OCI-LY7 (cell line): ENCODE measurements around the gene PPP1R7. TPM values are rescaled to one million over a fixed set of nuclear protein-coding genes. Genes with fewer than 3 reads are reported as not detected.

Source experiments
- BruUV-seq: library from RNA; stranded (reverse); fragments of 400-500 nt; replicated peaks from 2 replicates; lab custom pipeline; 2021; lab: Mats Ljungman, UMichigan
- CTCF ChIA-PET: fragments of 300-600 bp; sonication (Branson Sonifier 250); formaldehyde crosslinking; loops from one replicate; lab custom pipeline; 2022; ENCODE audit warnings: antibody characterized with exemption; ENCODE audit not compliant: unreplicated experiment; lab: Charles Lee
- POLR2A ChIA-PET: fragments of 300-600 bp; sonication (Branson Sonifier 250); formaldehyde crosslinking; loops from one replicate; lab custom pipeline; 2022; ENCODE audit warnings: antibody characterized with exemption; lab: Charles Lee
- DNase-seq: peaks from one replicate; pipeline ENCODE4 v3.0.0-alpha.2; 2015; ENCODE audit warnings: low spot score
- H2AFZ ChIP-seq: fragments of 200-600 bp; sonication (generic), shearing (Covaris generic); 2 replicates; pipeline ENCODE4 v1.6.1; 2014; ENCODE audit warnings: mild to moderate bottlenecking, antibody characterized with exemption, low read length, moderate library complexity
- H3K27ac ChIP-seq: fragments of 200-600 bp; sonication (generic); 2 replicates; pipeline ENCODE4 v1.5.1; 2014; ENCODE audit warnings: mixed run types, low read depth, mild to moderate bottlenecking, moderate library complexity, low read length, inconsistent platforms; ENCODE audit not compliant: poor library complexity, severe bottlenecking
- H3K36me3 ChIP-seq: fragments of 200-600 bp; sonication (generic); 2 replicates; pipeline ENCODE4 v1.6.1; 2014; ENCODE audit warnings: mild to moderate bottlenecking, antibody characterized with exemption, low read length, moderate library complexity, mixed read lengths; ENCODE audit not compliant: insufficient read depth
- H3K4me1 ChIP-seq: fragments of 200-600 bp; sonication (generic); 2 replicates; pipeline ENCODE4 v1.5.1; 2014; ENCODE audit warnings: mild to moderate bottlenecking, low read length; ENCODE audit not compliant: insufficient read depth, poor library complexity, severe bottlenecking
- H3K4me2 ChIP-seq: fragments of 200-600 bp; sonication (generic); 2 replicates; pipeline ENCODE4 v1.6.1; 2014; ENCODE audit warnings: mild to moderate bottlenecking, low read length
- H3K4me3 ChIP-seq: fragments of 200-600 bp; sonication (generic); 2 replicates; pipeline ENCODE4 v1.5.1; 2014; ENCODE audit warnings: mild to moderate bottlenecking, low read depth, low read length; ENCODE audit not compliant: poor library complexity, severe bottlenecking
- H3K79me2 ChIP-seq: fragments of 200-600 bp; sonication (generic); 2 replicates; pipeline ENCODE4 v1.6.1; 2016; ENCODE audit warnings: low read depth, mild to moderate bottlenecking, low read length, moderate library complexity, mixed read lengths; ENCODE audit not compliant: insufficient read depth
- H3K9me2 ChIP-seq: fragments of 200-600 bp; sonication (generic); 2 replicates; pipeline ENCODE4 v1.6.1; 2016; ENCODE audit warnings: mild to moderate bottlenecking, low read length, mixed read lengths; ENCODE audit not compliant: insufficient read depth
- H3K9me3 ChIP-seq: fragments of 200-600 bp; sonication (generic); 2 replicates; pipeline ENCODE4 v1.6.1; 2014; ENCODE audit warnings: mild to moderate bottlenecking, mixed run types, low read length, mixed read lengths
- H4K20me1 ChIP-seq: fragments of 200-600 bp; sonication (generic); 2 replicates; pipeline ENCODE4 v1.6.1; 2014; ENCODE audit warnings: mild to moderate bottlenecking, antibody characterized with exemption, low read length, moderate library complexity, mixed read lengths; ENCODE audit not compliant: insufficient read depth
- CTCF ChIP-seq: fragments of 200-600 bp; sonication (generic); conservative IDR thresholded peaks from 2 replicates; pipeline ENCODE4 v1.5.1; 2014; ENCODE audit warnings: mild to moderate bottlenecking, antibody characterized with exemption, low read length, moderate library complexity, mixed read lengths
- EZH2phosphoT487 ChIP-seq: fragments of 200-600 bp; sonication (generic); IDR thresholded peaks from 2 replicates; pipeline ENCODE4 v1.6.1; 2018; ENCODE audit warnings: low read depth, borderline replicate concordance, mild to moderate bottlenecking, mixed run types, antibody characterized with exemption, low read length, moderate library complexity, mixed read lengths
- intact Hi-C: fragments of 100-400 bp; cut with micrococcal nuclease; formaldehyde crosslinking; loops from one replicate; pipeline ENCODE4 v1.10.0; 2022; ENCODE audit not compliant: unreplicated experiment
- total RNA-seq, 2 experiments: library from RNA; depleted of rRNA in 1 of 2; stranded (reverse); fragments of >200 nt in 1 of 2; shearing (Covaris generic) in 1 of 2; gene quantifications; 2 replicates each; pipeline ENCODE4 v1.2.3, GENCODE V29; 2014 to 2022

Gene PPP1R7
- total RNA-seq, 2 experiments from 2014 or later = 46.0 to 82.0 TPM

DNA sequence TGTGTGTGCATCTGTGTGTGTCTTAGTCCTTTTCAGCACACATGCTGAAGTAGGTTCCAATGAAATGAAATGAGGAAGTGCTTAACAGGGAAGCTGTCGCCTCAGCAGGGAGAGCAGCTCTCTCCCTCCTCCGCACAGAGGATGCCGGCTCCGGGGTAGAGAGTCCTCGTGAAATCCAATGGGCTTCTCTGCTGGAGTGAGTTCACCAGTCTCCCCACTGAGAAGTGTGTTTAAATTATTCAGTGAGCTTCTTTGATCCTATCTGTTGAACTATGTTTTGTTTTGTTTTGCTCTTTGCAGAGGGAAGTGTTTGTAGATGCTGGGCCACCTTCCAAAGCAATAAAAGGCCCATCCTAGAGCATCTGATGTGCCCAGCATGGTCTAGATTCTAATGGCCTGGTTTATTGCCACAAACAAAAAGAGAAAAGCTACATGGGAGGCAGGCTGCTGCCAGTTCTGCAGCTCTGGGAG lies 6.7 kb downstream of the PPP1R7 start:
- no peak overlapping the region for H2AFZ ChIP-seq
- no TSS peak for BruUV-seq
- DNase-seq = no peak
- 0 out of 2 replicates have a peak, but pooled peaks cover 2% of the 10 kb centered on the region for H3K79me2 ChIP-seq
- H4K20me1 ChIP-seq = no peaks in the 10 kb centered on the region; the same call in 1 of the 2 replicates
- peaks cover 59% of the 10 kb centered on the region for H3K36me3 ChIP-seq
- intact Hi-C loops = no loop called here
- TF ChIP-seq EZH2phosphoT487 (no peak), CTCF (no peak)
- H3K4me3 ChIP-seq = no peak overlapping the region
- H3K9me3 ChIP-seq = no peaks in the 10 kb centered on the region
- POLR2A ChIA-PET = no interaction called here
- CTCF ChIA-PET = no interaction called here
- H3K4me1 ChIP-seq = peaks cover 2% of the 10 kb centered on the region
- no peaks in the 10 kb centered on the region for H3K9me2 ChIP-seq
- H3K4me2 ChIP-seq = no peak overlapping the region
- H3K27ac ChIP-seq = no peak overlapping the region

DNA sequence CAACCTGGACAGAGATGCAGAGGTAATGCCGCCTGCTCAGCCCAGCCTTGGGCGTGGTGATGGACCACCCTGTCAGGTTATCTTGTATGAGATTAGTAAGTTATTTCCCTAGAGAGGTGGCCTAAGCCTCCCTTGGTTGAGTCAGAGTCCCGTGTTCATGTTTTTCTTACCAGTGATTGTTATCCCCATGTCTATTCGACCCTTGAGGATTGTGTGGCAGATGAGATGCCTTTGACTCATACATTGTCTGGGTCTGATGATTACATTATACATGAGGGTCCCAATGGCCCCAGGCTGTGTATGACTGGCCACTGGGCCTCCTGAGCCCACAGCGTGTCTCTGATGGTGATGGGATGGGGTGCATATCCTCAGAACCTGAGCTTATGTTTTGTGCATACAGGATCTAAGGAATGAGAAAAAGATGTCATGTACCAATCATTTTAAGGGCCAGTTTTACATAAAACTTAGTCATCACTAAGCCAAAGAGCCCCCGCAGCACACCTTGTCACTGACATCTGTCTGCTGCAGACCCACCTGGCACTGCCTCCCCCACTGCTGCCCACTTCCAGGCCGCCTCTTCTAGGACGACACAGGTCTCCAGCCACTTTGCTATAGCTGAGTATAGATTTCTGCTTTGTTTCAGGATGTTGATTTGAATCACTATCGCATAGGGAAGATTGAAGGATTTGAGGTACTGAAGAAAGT lies 7.7 kb downstream of the PPP1R7 start:
- Histone ChIP-seq H3K4me3 (no peak overlapping the region), H3K4me1 (no peaks in the 10 kb centered on the region), H4K20me1 (no peaks in the 10 kb centered on the region; the same call in 1 of the 2 replicates), H3K4me2 (no peak overlapping the region), H3K9me3 (no peaks in the 10 kb centered on the region), H2AFZ (no peak overlapping the region), H3K36me3 (peaks cover 58% of the 10 kb centered on the region), H3K79me2 (no peaks in the 10 kb centered on the region), H3K9me2 (no peaks in the 10 kb centered on the region), H3K27ac (no peak overlapping the region)
- ChIA-PET POLR2A (no interaction called here), CTCF (no interaction called here)
- TF ChIP-seq CTCF (no peak), EZH2phosphoT487 (no peak)
- DNase-seq = no peak
- intact Hi-C loops = no loop called here
- BruUV-seq = no TSS peak

DNA sequence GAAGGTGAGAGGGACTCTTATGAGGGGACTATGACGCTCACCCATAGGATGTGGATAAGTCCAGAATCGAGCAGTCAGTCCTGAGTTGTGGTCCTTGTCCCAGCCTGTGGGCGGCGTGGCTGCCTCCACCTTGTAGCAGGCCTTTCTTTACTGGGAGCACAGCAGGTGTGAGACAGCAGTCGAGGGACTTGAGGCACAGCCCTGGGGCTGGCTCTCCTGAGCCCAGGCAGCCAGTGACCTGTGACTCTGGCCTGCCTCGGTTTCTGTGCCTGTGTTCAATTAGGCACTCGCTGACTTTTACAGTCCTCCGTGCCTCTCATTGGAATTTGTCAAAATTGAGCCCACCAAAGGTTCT lies 8.3 kb downstream of the PPP1R7 start:
- TF ChIP-seq EZH2phosphoT487 (no peak), CTCF (no peak)
- Histone ChIP-seq H3K9me2 (no peaks in the 10 kb centered on the region), H3K79me2 (no peaks in the 10 kb centered on the region), H3K4me1 (no peaks in the 10 kb centered on the region), H4K20me1 (no peaks in the 10 kb centered on the region; the same call in 1 of the 2 replicates), H3K4me3 (no peak overlapping the region), H3K9me3 (no peaks in the 10 kb centered on the region), H3K36me3 (peaks cover 58% of the 10 kb centered on the region), H3K4me2 (no peak overlapping the region), H3K27ac (no peak overlapping the region), H2AFZ (no peak overlapping the region)
- no peak for DNase-seq
- no TSS peak for BruUV-seq
- POLR2A ChIA-PET = no interaction called here
- intact Hi-C loops = no loop called here
- CTCF ChIA-PET = no interaction called here
